ENCODE measurements around the gene PXK. TPM values are rescaled to one million over a fixed set of nuclear protein-coding genes. Genes with fewer than 3 reads are reported as not detected.

PXK gene
- total RNA-seq, 4 donors from 2014 or later, result 28.2 to 35.3 (median 30.3) TPM

GRCh38 chr3:58321791-58322190 lies 10.9 kb upstream of the PXK start:
- intact Hi-C loops (cut with DNase I), result loop anchor here (5.0 kb wide), 2 partner anchors 96 to 211 kb away; no protein-coding TSS in a partner anchor
- WGBS, result 94% methylated on average over 7 of the region's 7 CpGs

GRCh38 chr3:58322793-58323192 lies 9.9 kb upstream of the PXK start:
- no peak for TF ChIP-seq POLR2A (IDR thresholded peaks at IDR 0.05; ENCODE audit: low read depth)
- TF ChIP-seq POLR2AphosphoS5 (IDR thresholded peaks at IDR 0.05), result no peak
- TF ChIP-seq EP300 (IDR thresholded peaks at IDR 0.05), result no peak
- TF ChIP-seq, protein P1, sequence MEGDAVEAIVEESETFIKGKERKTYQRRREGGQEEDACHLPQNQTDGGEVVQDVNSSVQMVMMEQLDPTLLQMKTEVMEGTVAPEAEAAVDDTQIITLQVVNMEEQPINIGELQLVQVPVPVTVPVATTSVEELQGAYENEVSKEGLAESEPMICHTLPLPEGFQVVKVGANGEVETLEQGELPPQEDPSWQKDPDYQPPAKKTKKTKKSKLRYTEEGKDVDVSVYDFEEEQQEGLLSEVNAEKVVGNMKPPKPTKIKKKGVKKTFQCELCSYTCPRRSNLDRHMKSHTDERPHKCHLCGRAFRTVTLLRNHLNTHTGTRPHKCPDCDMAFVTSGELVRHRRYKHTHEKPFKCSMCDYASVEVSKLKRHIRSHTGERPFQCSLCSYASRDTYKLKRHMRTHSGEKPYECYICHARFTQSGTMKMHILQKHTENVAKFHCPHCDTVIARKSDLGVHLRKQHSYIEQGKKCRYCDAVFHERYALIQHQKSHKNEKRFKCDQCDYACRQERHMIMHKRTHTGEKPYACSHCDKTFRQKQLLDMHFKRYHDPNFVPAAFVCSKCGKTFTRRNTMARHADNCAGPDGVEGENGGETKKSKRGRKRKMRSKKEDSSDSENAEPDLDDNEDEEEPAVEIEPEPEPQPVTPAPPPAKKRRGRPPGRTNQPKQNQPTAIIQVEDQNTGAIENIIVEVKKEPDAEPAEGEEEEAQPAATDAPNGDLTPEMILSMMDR (IDR thresholded peaks at IDR 0.05), result no peak
- Histone ChIP-seq H3K4me3 (no peak overlapping the region), H3K27ac (replicated peaks in 1 of 4) (no peak overlapping the region), H3K27me3 (no peaks in the 10 kb centered on the region), H3K9me3 (peaks cover 0 to 3% (median 0%) of the 10 kb centered on the region in 4 donors), H3K4me1 (peaks cover 6 to 27% (median 19%) of the 10 kb centered on the region in 4 donors), H3K36me3 (peaks cover 8 to 22% (median 14%) of the 10 kb centered on the region in 4 donors)
- no peak for DNase-seq (ENCODE audit: extremely low spot score)
- intact Hi-C loops (cut with DNase I), result loop anchor here (5.0 kb wide), 2 partner anchors 95 to 210 kb away; no protein-coding TSS in a partner anchor
- WGBS, result 71% methylated on average over 1 of the region's 1 CpG

More at GRCh38 chr3:58321791-58322190, 10.9 kb upstream of the PXK start:
- DNase-seq (ENCODE audit: extremely low spot score), result no peak
- Histone ChIP-seq H3K36me3 (peaks cover 18 to 32% (median 24%) of the 10 kb centered on the region in 4 donors), H3K27ac (replicated peaks in 1 of 4) (no peak overlapping the region), H3K9me3 (peaks cover 0 to 3% (median 0%) of the 10 kb centered on the region in 4 donors), H3K4me1 (peaks cover 6 to 27% (median 19%) of the 10 kb centered on the region in 4 donors), H3K4me3 (no peak overlapping the region), H3K27me3 (no peaks in the 10 kb centered on the region)
- TF ChIP-seq, protein P1 (IDR thresholded peaks at IDR 0.05), result no peak
- TF ChIP-seq POLR2AphosphoS5 (IDR thresholded peaks at IDR 0.05) (no peak), POLR2A (IDR thresholded peaks at IDR 0.05; ENCODE audit: low read depth) (no peak), EP300 (IDR thresholded peaks at IDR 0.05) (no peak)

DNA sequence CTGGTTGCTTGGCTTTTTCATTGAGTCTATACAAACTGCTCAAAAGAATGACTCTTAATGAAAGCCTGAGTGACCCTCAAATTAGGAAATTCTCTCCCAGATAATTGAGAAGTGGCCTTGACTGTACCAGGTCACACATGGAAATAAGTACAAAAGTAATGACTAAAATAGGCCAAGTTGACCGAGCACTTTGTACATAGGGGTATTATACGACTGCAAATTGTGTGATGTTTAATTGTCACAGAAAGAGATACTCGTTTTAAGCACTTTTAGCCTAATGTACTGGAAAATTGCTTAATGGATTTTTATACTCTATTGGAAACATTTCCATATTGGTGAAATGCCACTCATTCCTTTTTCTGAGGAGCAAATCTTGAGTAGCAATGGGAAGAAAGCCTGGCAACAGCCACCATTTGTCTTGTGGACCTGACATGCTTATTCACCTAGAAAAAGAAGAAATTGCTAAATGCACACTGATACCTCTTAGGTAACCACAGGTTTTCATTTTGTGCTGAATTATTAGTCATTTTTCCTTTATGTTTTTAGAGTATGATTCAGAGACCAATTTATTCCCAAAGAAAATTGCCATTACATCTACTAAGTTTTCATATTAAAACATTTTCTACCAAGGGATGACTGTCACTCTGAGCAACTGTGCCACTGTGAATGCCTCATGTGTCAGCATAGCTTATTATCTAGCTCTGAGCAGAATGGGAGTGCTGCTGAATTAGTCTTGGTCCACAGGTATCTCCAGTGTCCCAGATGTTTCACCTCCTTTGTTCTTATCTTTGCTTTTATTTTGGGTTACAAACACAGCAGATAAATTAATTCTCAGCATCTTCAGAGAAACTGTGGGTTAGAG lies 8.9 kb upstream of the PXK start:
- intact Hi-C loops (cut with DNase I), result loop anchor here (5.0 kb wide), 2 partner anchors 94 to 209 kb away; no protein-coding TSS in a partner anchor

DNA sequence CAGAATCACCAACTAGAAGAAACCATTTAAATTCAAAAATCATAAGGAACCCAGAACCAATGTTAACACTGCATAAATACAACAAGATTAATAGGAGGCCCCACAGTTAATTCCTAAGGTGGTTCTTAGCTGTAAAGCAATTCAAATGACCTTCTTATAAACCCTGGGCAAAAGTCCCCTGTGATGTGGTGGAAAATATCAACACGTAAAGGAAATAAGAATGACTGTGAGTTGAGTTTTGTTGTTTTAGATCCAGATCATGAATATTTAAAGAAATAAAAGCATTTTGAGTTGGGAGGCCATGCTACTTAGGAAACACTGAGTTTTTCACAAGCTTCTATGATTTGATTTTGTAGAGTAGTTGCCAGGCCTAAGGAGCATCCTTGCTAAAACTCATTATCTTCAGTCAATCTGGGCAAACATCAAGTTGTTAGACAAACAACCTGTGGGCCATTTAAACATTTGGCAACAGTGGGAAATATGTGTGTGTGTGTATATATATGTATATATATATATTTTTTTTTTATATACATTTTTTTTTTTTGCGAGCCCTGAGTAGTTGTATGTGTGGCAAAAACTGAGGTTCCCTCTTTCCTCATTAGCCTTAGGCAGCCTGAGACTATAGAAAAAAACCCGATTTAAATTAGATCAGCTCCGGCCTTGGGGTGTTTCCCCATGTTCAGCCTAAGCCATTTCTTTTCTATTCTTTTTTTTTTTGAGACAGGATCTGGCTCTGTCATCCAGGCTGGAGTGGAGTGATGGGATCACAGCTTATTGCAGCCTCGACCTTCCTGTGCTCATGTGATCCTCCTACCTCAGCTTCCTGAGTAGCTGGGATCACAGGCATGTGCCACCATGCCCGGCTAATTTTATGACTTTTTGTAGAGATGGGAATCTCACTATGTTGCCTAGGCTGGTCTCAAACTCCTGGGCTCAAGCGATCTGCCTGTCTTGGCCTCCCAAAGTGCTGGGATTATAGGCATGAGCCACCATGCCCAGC lies 8.0 kb upstream of the PXK start:
- DNase-seq (ENCODE audit: extremely low spot score), result no peak
- intact Hi-C loops (cut with DNase I), result loop anchor here (5.0 kb wide), 2 partner anchors 93 to 208 kb away; no protein-coding TSS in a partner anchor

More for the DNA sequence above, 8.9 kb upstream of the PXK start:
- Histone ChIP-seq H3K27me3 (no peaks in the 10 kb centered on the region), H3K36me3 (peaks cover under 1 to 12% (median 7%) of the 10 kb centered on the region in 4 donors), H3K27ac (replicated peaks in 1 of 4) (peak overlapping the region in 1 of 4 donors; percentile 16), H3K4me3 (no peak overlapping the region), H3K4me1 (peaks cover 6 to 27% (median 19%) of the 10 kb centered on the region in 4 donors), H3K9me3 (peaks cover 0 to 3% (median 0%) of the 10 kb centered on the region in 4 donors)
- WGBS, result 89% methylated on average over 3 of the region's 3 CpGs
- DNase-seq (ENCODE audit: extremely low spot score), result no peak
- TF ChIP-seq EP300 (IDR thresholded peaks at IDR 0.05), result no peak
- TF ChIP-seq POLR2A (IDR thresholded peaks at IDR 0.05; ENCODE audit: low read depth), result no peak
- no peak for TF ChIP-seq POLR2AphosphoS5 (IDR thresholded peaks at IDR 0.05)
- TF ChIP-seq, protein P1 (IDR thresholded peaks at IDR 0.05), result no peak

More for the DNA sequence above, 8.0 kb upstream of the PXK start:
- peaks cover 0 to 3% (median 0%) of the 10 kb centered on the region in 4 donors for H3K9me3 ChIP-seq
- H3K36me3 ChIP-seq, result peaks cover 0 to 4% (median 0%) of the 10 kb centered on the region in 4 donors
- peaks cover 6 to 27% (median 19%) of the 10 kb centered on the region in 4 donors for H3K4me1 ChIP-seq
- H3K27me3 ChIP-seq, result no peaks in the 10 kb centered on the region
- no peak overlapping the region for H3K4me3 ChIP-seq
- WGBS, result 82% methylated on average over 6 of the region's 7 CpGs
- TF ChIP-seq, protein P1 (IDR thresholded peaks at IDR 0.05), result no peak
- TF ChIP-seq EP300 (IDR thresholded peaks at IDR 0.05) (no peak), POLR2A (IDR thresholded peaks at IDR 0.05; ENCODE audit: low read depth) (no peak), POLR2AphosphoS5 (IDR thresholded peaks at IDR 0.05) (no peak)
- H3K27ac ChIP-seq (replicated peaks in 1 of 4), result peak overlapping the region; percentile 11 to 58 (median 48)
